ENCODE measurements around the gene EFCAB7.

- TF ChIP-seq POLR2A (IDR thresholded peaks at IDR 0.05), result no peak
- no peak for TF ChIP-seq CTCF (IDR thresholded peaks at IDR 0.05 in 8 of 11, conservative IDR thresholded peaks at IDR 0.05 in 3 of 11)
- no peak for TF ChIP-seq POLR2AphosphoS5 (IDR thresholded peaks at IDR 0.05)
These were observed 9.4 kb downstream of the EFCAB7 start for GRCh38 chr1:63532727-63533126.
